ENCODE data around the gene IL24. TPM values are rescaled to one million over a fixed set of nuclear protein-coding genes. Genes with fewer than 3 reads are reported as not detected.

Gene IL24
- total RNA-seq, 2 donors from 2014 or later: not detected

- intact Hi-C loops (cut with DNase I): no loop called here
- no peak for DNase-seq (ENCODE audit: low spot score)
These were observed 41.9 kb downstream of the IL24 start for GRCh38 chr1:206939131-206939530.

DNA sequence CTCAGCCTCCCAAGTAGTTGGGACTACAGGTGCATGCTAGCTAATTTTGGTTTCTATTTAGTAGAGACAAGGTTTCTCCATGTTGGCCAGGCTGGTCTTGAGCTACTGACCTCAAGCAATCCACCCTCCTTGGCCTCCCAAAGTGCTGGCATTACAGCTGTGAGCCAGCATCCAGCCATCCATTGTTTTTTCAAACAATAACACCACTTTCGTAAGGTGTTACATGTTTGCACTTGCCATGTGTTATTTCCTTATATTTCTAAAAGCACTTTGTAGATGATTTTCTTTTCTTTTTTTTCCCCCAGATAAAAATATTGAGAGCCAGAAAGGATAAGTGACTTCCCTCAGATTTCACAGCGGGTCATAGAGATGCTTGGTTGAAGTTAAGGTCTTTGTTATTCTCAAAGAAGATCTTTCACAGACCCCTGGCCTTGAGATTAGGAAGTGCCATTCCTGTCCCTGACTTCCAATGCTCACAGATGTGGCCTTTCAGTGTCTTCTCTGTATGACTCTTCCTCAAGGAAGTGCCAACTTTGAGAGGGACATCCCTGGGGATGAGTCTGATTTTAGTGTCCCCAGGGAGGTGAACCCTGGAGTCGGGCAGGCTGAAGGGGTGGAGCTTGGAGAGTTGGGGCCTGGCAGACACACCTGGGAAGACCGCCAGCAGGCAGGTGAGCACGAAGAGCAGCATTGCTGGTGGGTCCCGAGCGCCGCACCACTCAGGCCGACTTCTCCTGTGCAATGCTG lies 42.8 kb downstream of the IL24 start:
- DNase-seq (ENCODE audit: low spot score): no peak
- intact Hi-C loops (cut with DNase I): no loop called here

- DNase-seq (ENCODE audit: low spot score): no peak
- intact Hi-C loops (cut with DNase I): no loop called here
These were observed 43.3 kb downstream of the IL24 start for GRCh38 chr1:206940588-206940936.

GRCh38 chr1:206941766-206942418 lies 44.6 kb downstream of the IL24 start:
- intact Hi-C loops (cut with DNase I): no loop called here

GRCh38 chr1:206944703-206945102 lies 47.5 kb downstream of the IL24 start:
- no peak for DNase-seq (ENCODE audit: low spot score)
- intact Hi-C loops (cut with DNase I): no loop called here

More at GRCh38 chr1:206941766-206942418, 44.6 kb downstream of the IL24 start:
- DNase-seq (ENCODE audit: low spot score): no peak

DNA sequence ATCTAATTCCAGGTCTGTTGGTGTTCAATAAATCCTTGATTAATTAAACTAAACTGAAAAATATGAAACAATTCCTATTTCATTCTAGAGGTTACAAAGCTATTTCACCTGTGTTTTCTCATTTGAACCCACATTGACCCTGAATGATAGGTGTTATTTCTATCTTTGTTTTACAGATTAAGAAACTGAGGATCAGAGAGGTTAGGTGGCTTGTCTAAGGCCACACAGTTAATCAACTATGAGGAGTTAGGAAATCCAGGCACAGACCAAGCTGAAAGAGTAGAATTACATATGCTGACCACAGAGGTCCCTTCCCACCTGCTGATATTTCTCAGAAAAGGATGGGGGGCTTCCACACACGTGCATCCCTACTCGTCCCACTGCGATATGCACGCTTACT lies 48.5 kb downstream of the IL24 start:
- DNase-seq (ENCODE audit: low spot score): no peak
- intact Hi-C loops (cut with DNase I): no loop called here

DNA sequence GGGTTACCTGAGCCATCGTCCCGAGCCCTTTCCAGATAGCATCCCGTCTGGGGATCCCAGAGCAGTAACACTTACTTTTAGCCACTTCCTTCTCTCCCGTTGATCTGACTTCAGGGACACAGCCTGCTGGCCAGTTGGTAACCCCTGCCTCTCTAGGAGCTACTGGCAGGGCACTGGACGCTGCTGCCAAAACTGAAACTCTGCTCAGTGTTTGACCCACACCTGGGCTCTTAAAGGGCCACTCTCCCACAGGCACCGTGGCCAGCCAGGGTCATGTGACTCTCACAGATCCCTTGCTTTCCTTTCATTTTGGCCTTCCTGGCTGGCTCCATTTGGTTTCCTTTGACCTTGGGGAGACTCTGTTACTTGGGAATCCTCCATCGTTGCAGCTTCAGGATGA lies 49.0 kb downstream of the IL24 start, which contains the start of gene PIGR:
Gene PIGR, minus strand, starts transcription at position 206 of the 400 bp plus-strand sequence. CDS start 5,935 bp downstream, outside the sequence.
- no peak for DNase-seq (ENCODE audit: low spot score)
- intact Hi-C loops (cut with DNase I): no loop called here

- DNase-seq (ENCODE audit: low spot score): no peak
- intact Hi-C loops (cut with DNase I): no loop called here
These were observed 50.0 kb downstream of the IL24 start for GRCh38 chr1:206947255-206947654.

DNA sequence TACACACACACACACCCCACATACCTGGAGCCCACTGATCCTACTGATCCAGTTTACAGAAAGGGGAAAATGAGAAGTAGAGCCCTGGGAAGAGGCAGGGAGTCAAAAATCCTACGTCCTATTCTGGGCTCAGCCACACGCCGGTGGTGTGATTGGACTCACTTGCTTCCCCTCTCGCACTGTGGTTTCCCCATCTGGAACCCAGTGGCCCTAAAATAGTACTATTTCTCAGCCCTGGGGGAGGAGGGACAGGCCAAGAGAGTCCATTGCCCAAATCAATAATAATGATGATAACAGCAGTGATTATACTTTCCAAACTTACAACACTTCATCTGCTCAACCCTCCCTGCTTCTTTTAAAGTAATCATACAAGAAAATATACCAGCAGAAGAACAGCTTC lies 52.0 kb downstream of the IL24 start:
- DNase-seq (ENCODE audit: low spot score): peak; percentile 41
- intact Hi-C loops (cut with DNase I): no loop called here

GRCh38 chr1:206949641-206950040 lies 52.4 kb downstream of the IL24 start:
- intact Hi-C loops (cut with DNase I): no loop called here
- DNase-seq (ENCODE audit: low spot score): peak; percentile 6

GRCh38 chr1:206951318-206952100 lies 54.3 kb downstream of the IL24 start:
- DNase-seq (ENCODE audit: low spot score): peak; percentile 25

DNA sequence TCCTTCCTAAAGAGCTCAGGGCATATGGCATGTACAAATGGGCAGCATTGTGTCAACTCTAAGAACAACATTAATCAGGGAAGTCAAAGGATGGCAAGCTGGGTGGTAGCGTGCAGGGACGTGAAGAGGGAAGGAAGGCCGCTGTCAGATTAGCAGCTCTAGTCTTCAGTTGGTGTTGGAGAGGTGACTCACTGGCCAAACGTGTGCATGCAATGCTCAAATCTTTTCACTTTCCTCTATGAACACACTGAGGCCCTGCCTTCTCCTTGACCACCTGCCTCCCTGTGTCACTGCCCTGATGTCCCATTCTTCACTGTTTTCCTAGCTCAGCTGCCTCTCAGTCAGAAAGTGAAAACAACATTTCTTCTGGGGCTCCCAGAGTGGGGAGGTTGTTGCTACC lies 54.9 kb downstream of the IL24 start:
- peak; percentile 31 for DNase-seq (ENCODE audit: low spot score)
- intact Hi-C loops (cut with DNase I): no loop called here

More at GRCh38 chr1:206951318-206952100, 54.3 kb downstream of the IL24 start:
- intact Hi-C loops (cut with DNase I): no loop called here

GRCh38 chr1:206953126-206953525 lies 55.9 kb downstream of the IL24 start:
- intact Hi-C loops (cut with DNase I): no loop called here
- peak; percentile 60 for DNase-seq (ENCODE audit: low spot score)

- no peak for DNase-seq (ENCODE audit: low spot score)
- intact Hi-C loops (cut with DNase I): no loop called here
These were observed 56.4 kb downstream of the IL24 start for GRCh38 chr1:206953626-206954025.

Other genes with a start within 250 kb of the IL24 start
- gene MAPKAPK2, start 212.5 kb upstream of the IL24 start, total RNA-seq: 100 to 1,000 TPM in 1 of 2 donors, 10 to 100 TPM in 1; 69.0 to 102 TPM
- gene IL19, start 126.7 kb upstream of the IL24 start, total RNA-seq: not detected
- gene IL10, start 124.9 kb upstream of the IL24 start, total RNA-seq: 1 to 10 TPM; 5.2 to 6.1 TPM
- not detected for gene IL20, start 31.8 kb upstream of the IL24 start, total RNA-seq
- 1 to 10 TPM; 1.4 to 3.3 TPM for gene FCMR, start 24.5 kb downstream of the IL24 start, total RNA-seq
- gene PIGR, start 49.0 kb downstream of the IL24 start, total RNA-seq: under 1 TPM; 0.33 to 0.79 TPM
- not detected for gene FCAMR, start 73.0 kb downstream of the IL24 start, total RNA-seq
- gene C1orf116, start 135.3 kb downstream of the IL24 start, total RNA-seq: not detected
- 1 to 10 TPM; 6.6 to 7.0 TPM for gene YOD1, start 153.8 kb downstream of the IL24 start, total RNA-seq
- gene PFKFB2, start 155.8 kb downstream of the IL24 start, total RNA-seq: 10 to 100 TPM; 10.2 to 13.0 TPM
- 1 to 10 TPM in 1 of 2 donors, under 1 TPM in 1; 0.43 to 3.3 TPM for gene C4BPB, start 191.4 kb downstream of the IL24 start, total RNA-seq
- gene C4BPA, start 206.8 kb downstream of the IL24 start, total RNA-seq: under 1 TPM in 1 of 2 donors, not detected in 1; 0.37 TPM

Data from posterior vena cava (tissue), 2 donors.